Measurements from ENCODE around the gene ARID1B.
"Not testable (repeated sequence)": the region's sequence is repeated elsewhere in the genome, so short reads cannot be mapped to it uniquely, and the experiment has no call there.

Gene ARID1B

DNA sequence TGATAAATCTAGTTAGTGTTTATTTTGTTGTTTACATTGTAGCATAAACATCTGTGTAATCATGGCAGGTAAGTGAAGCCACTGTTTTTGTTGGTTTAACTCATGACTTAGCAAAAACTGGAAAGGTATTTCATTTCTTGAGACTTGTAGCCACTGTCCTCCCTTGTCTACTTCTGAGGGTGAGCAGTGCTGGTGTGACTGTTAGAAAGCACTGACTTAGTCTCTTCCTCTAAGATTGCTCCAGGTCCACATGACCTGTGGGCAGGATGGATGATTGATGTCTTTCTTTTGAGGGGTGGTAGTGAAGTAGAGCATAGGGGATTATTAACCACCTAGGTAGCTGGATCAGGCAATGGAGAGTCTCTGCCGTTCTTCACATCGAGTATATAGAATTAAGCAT, 203.8 kb downstream of the ARID1B start:
- no peak overlapping the region for H3K9ac ChIP-seq (ENCODE audit: low read depth, low read length)
- H3K36me3 ChIP-seq (ENCODE audit: control insufficient read depth, insufficient read depth, low read length) = no peaks in the 10 kb centered on the region
- H3K4me3 ChIP-seq (ENCODE audit: low read depth, low read length) = no peak overlapping the region
- no peaks in the 10 kb centered on the region for H3K9me3 ChIP-seq (ENCODE audit: control insufficient read depth, insufficient read depth, low read length)
- H3K27me3 ChIP-seq (ENCODE audit: control insufficient read depth, insufficient read depth, low read length) = no peaks in the 10 kb centered on the region
- no peak overlapping the region for H3K27ac ChIP-seq (ENCODE audit: low read depth, low read length)
- peaks cover 66% of the 10 kb centered on the region for H3K4me1 ChIP-seq (ENCODE audit: control insufficient read depth, insufficient read depth, low read length)

GRCh38 chr6:156982168-156982567, 205.0 kb downstream of the ARID1B start:
- Histone ChIP-seq H3K36me3 (ENCODE audit: control insufficient read depth, insufficient read depth, low read length) (no peaks in the 10 kb centered on the region), H3K9ac (ENCODE audit: low read depth, low read length) (no peak overlapping the region), H3K27me3 (ENCODE audit: control insufficient read depth, insufficient read depth, low read length) (no peaks in the 10 kb centered on the region), H3K27ac (ENCODE audit: low read depth, low read length) (no peak overlapping the region), H3K9me3 (ENCODE audit: control insufficient read depth, insufficient read depth, low read length) (no peaks in the 10 kb centered on the region), H3K4me1 (ENCODE audit: control insufficient read depth, insufficient read depth, low read length) (peaks cover 61% of the 10 kb centered on the region), H3K4me3 (ENCODE audit: low read depth, low read length) (no peak overlapping the region)

- not testable (repeated sequence) for H3K27me3 ChIP-seq (ENCODE audit: control insufficient read depth, insufficient read depth, low read length); H3K9ac ChIP-seq (ENCODE audit: low read depth, low read length); H3K36me3 ChIP-seq (ENCODE audit: control insufficient read depth, insufficient read depth, low read length); H3K9me3 ChIP-seq (ENCODE audit: control insufficient read depth, insufficient read depth, low read length); H3K4me3 ChIP-seq (ENCODE audit: low read depth, low read length); H3K27ac ChIP-seq (ENCODE audit: low read depth, low read length)
- peaks cover 57% of the 10 kb centered on the region for H3K4me1 ChIP-seq (ENCODE audit: control insufficient read depth, insufficient read depth, low read length)
These were observed 205.7 kb downstream of the ARID1B start for GRCh38 chr6:156982864-156983263.

- Histone ChIP-seq H3K4me3 (ENCODE audit: low read depth, low read length) (no peak overlapping the region), H3K27ac (ENCODE audit: low read depth, low read length) (no peak overlapping the region), H3K27me3 (ENCODE audit: control insufficient read depth, insufficient read depth, low read length) (no peaks in the 10 kb centered on the region), H3K36me3 (ENCODE audit: control insufficient read depth, insufficient read depth, low read length) (no peaks in the 10 kb centered on the region), H3K9me3 (ENCODE audit: control insufficient read depth, insufficient read depth, low read length) (no peaks in the 10 kb centered on the region), H3K4me1 (ENCODE audit: control insufficient read depth, insufficient read depth, low read length) (peaks cover 58% of the 10 kb centered on the region), H3K9ac (ENCODE audit: low read depth, low read length) (no peak overlapping the region)
These were observed 207.1 kb downstream of the ARID1B start for GRCh38 chr6:156984178-156984738.

DNA sequence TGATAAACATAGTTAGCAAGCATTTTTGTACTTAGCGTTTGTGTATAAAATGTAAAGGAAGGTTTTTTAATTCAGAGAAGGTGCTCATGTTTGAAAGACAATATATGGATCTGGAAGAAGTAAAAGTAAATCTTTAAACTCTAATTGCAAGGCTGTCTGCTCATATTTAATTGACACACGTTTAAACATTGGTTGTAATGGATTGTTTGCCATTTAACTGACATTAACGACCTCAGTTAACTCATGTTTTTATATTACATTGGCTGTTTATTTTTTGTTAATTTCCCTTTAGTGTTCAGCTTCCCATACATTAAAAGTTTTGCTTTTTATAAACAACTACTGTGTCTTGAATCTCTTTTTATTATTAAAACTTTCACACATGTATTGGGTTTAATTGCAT, 208.1 kb downstream of the ARID1B start:
- no peaks in the 10 kb centered on the region for H3K9me3 ChIP-seq (ENCODE audit: control insufficient read depth, insufficient read depth, low read length)
- no peak overlapping the region for H3K9ac ChIP-seq (ENCODE audit: low read depth, low read length)
- no peaks in the 10 kb centered on the region for H3K27me3 ChIP-seq (ENCODE audit: control insufficient read depth, insufficient read depth, low read length)
- no peaks in the 10 kb centered on the region for H3K36me3 ChIP-seq (ENCODE audit: control insufficient read depth, insufficient read depth, low read length)
- H3K27ac ChIP-seq (ENCODE audit: low read depth, low read length) = no peak overlapping the region
- peaks cover 57% of the 10 kb centered on the region for H3K4me1 ChIP-seq (ENCODE audit: control insufficient read depth, insufficient read depth, low read length)
- H3K4me3 ChIP-seq (ENCODE audit: low read depth, low read length) = no peak overlapping the region

GRCh38 chr6:156988276-156989158, 211.3 kb downstream of the ARID1B start:
- Histone ChIP-seq H3K4me1 (ENCODE audit: control insufficient read depth, insufficient read depth, low read length) (peaks cover 55% of the 10 kb centered on the region), H3K27ac (ENCODE audit: low read depth, low read length) (peak overlapping the region; percentile 59), H3K4me3 (ENCODE audit: low read depth, low read length) (no peak overlapping the region; the same call in 1 of the 2 replicates), H3K36me3 (ENCODE audit: control insufficient read depth, insufficient read depth, low read length) (no peaks in the 10 kb centered on the region), H3K9me3 (ENCODE audit: control insufficient read depth, insufficient read depth, low read length) (no peaks in the 10 kb centered on the region), H3K27me3 (ENCODE audit: control insufficient read depth, insufficient read depth, low read length) (no peaks in the 10 kb centered on the region), H3K9ac (ENCODE audit: low read depth, low read length) (no peak overlapping the region)

GRCh38 chr6:156989159-156989806, 212.1 kb downstream of the ARID1B start:
- H3K27me3 ChIP-seq (ENCODE audit: control insufficient read depth, insufficient read depth, low read length) = no peaks in the 10 kb centered on the region
- H3K4me1 ChIP-seq (ENCODE audit: control insufficient read depth, insufficient read depth, low read length) = peaks cover 48% of the 10 kb centered on the region
- no peaks in the 10 kb centered on the region for H3K9me3 ChIP-seq (ENCODE audit: control insufficient read depth, insufficient read depth, low read length)
- no peak overlapping the region for H3K27ac ChIP-seq (ENCODE audit: low read depth, low read length)
- H3K9ac ChIP-seq (ENCODE audit: low read depth, low read length) = no peak overlapping the region
- no peak overlapping the region for H3K4me3 ChIP-seq (ENCODE audit: low read depth, low read length)
- no peaks in the 10 kb centered on the region for H3K36me3 ChIP-seq (ENCODE audit: control insufficient read depth, insufficient read depth, low read length)

GRCh38 chr6:156992020-156992804, 215.0 kb downstream of the ARID1B start:
- no peaks in the 10 kb centered on the region for H3K27me3 ChIP-seq (ENCODE audit: control insufficient read depth, insufficient read depth, low read length)
- H3K4me3 ChIP-seq (ENCODE audit: low read depth, low read length) = no peak overlapping the region
- peaks cover 44% of the 10 kb centered on the region for H3K4me1 ChIP-seq (ENCODE audit: control insufficient read depth, insufficient read depth, low read length)
- H3K27ac ChIP-seq (ENCODE audit: low read depth, low read length) = no peak overlapping the region
- no peaks in the 10 kb centered on the region for H3K36me3 ChIP-seq (ENCODE audit: control insufficient read depth, insufficient read depth, low read length)
- no peaks in the 10 kb centered on the region for H3K9me3 ChIP-seq (ENCODE audit: control insufficient read depth, insufficient read depth, low read length)
- H3K9ac ChIP-seq (ENCODE audit: low read depth, low read length) = no peak overlapping the region

GRCh38 chr6:156993713-156994112, 216.5 kb downstream of the ARID1B start:
- no peaks in the 10 kb centered on the region for H3K36me3 ChIP-seq (ENCODE audit: control insufficient read depth, insufficient read depth, low read length)
- H3K9ac ChIP-seq (ENCODE audit: low read depth, low read length) = no peak overlapping the region
- H3K27me3 ChIP-seq (ENCODE audit: control insufficient read depth, insufficient read depth, low read length) = no peaks in the 10 kb centered on the region
- H3K4me3 ChIP-seq (ENCODE audit: low read depth, low read length) = no peak overlapping the region
- no peaks in the 10 kb centered on the region for H3K9me3 ChIP-seq (ENCODE audit: control insufficient read depth, insufficient read depth, low read length)
- H3K4me1 ChIP-seq (ENCODE audit: control insufficient read depth, insufficient read depth, low read length) = peaks cover 35% of the 10 kb centered on the region
- H3K27ac ChIP-seq (ENCODE audit: low read depth, low read length) = no peak overlapping the region

DNA sequence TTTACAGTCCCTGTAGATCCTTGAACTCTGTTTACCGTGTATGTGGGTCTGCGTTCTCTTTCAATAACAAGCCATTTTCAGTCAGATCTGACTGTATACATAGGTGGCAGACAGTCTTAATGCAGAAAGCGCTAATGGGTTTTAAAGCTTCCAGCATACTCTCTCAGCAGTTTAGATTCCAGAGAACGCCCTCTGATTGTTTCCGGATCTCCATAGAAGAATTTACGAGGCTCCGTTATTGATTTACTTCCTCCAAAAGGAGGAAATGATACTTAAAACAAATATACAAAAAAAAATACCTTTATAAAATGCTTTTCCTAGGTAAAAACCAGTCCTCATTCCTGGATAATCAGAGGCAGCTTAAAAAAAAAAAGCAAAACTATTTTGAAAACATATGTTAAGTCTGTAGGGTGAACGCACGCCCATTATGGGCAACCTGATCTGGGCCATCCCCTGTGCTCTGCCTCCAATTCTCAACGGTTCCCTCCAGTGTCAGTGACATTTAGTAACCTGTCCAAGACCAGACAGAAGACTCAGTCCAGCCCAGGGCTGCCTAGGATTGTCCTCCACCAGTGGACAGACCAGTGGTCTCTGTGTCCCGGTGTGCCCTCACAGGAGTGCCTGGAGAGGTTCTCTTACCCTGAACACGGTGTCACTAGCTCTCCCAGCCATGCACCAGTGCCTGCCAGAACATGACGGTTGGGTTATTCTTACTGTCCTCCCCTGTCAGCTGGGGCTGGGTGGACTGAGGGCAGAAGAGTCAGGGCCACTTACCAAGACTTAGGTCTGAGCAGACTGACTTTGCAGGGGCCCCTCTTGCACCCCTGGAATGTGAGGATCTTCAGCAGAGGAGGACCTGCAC, 217.3 kb downstream of the ARID1B start:
- peaks cover 34% of the 10 kb centered on the region for H3K4me1 ChIP-seq (ENCODE audit: control insufficient read depth, insufficient read depth, low read length)
- no peaks in the 10 kb centered on the region for H3K27me3 ChIP-seq (ENCODE audit: control insufficient read depth, insufficient read depth, low read length)
- H3K9me3 ChIP-seq (ENCODE audit: control insufficient read depth, insufficient read depth, low read length) = no peaks in the 10 kb centered on the region
- no peak overlapping the region for H3K4me3 ChIP-seq (ENCODE audit: low read depth, low read length)
- no peak overlapping the region for H3K9ac ChIP-seq (ENCODE audit: low read depth, low read length)
- H3K36me3 ChIP-seq (ENCODE audit: control insufficient read depth, insufficient read depth, low read length) = no peaks in the 10 kb centered on the region
- H3K27ac ChIP-seq (ENCODE audit: low read depth, low read length) = no peak overlapping the region
